ENCODE results near the gene ZNF609.
"Not testable (repeated sequence)": the region's sequence is repeated elsewhere in the genome, so short reads cannot be mapped to it uniquely, and the experiment has no call there.

The ZNF609 gene

DNA sequence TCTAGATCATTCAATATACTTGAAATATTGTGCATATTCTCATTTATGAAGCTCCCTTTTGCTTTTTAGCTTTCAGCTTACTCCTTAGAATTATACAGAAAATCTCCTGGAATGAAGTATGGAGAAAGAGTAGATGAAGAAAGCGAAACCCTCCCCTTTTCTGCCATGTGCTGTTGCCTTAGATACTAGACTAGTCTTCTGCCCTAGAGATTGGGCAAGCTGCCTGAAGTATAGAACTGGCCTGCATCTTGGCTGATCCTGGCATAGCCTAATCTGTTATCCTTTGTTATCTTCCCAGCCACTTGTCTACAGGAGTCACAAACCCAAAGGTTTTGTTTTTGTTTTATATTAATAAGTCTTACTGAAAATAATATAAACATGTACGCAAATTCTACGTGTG is 176.2 kb downstream of the ZNF609 start:
- no peak for DNase-seq (ENCODE audit: low read depth, low spot score)
- no peak overlapping the region for H3K27ac ChIP-seq

DNA sequence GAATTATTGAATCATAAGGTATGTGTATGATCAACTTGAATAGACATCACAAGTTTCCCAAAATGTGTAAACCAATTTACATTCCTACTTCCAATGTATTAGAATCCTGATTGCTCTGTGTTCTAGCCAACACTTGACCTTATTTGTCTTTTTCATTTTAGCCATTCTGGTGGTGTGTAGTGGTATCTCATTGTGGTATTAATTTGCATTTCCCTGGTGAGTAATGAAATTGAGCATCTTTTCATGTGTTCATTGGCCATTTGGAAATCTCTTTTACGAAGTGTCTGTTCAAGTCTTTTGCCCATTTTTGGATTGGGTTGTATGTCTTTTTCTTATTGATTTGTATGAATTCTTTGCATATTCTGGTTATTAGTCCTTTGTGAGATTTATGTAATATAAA is 177.0 kb downstream of the ZNF609 start:
- DNase-seq (ENCODE audit: low read depth, low spot score) = no peak

DNA sequence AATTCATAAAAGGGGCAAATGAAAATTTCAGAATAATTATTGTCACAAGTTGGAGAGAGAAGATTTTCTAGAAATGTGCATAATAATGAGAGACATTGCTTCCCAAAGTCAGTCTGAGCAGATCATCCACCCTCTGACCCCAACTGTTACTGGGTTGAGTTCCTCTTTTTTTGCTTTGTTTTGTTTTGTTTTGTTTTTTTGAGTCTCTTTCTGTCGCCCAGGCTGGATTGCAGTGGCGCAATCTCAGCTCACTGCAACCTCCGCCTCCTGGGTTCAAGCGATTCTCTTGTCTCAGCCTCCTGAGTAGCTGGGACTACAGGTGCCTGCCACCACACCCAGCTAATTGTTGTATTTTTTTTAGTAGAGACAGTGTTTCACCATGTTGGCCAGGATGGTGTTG is 179.4 kb downstream of the ZNF609 start:
- not testable (repeated sequence) for DNase-seq (ENCODE audit: low read depth, low spot score); H3K27ac ChIP-seq

More for the DNA sequence above, 177.0 kb downstream of the ZNF609 start:
- no peak overlapping the region for H3K27ac ChIP-seq

DNA sequence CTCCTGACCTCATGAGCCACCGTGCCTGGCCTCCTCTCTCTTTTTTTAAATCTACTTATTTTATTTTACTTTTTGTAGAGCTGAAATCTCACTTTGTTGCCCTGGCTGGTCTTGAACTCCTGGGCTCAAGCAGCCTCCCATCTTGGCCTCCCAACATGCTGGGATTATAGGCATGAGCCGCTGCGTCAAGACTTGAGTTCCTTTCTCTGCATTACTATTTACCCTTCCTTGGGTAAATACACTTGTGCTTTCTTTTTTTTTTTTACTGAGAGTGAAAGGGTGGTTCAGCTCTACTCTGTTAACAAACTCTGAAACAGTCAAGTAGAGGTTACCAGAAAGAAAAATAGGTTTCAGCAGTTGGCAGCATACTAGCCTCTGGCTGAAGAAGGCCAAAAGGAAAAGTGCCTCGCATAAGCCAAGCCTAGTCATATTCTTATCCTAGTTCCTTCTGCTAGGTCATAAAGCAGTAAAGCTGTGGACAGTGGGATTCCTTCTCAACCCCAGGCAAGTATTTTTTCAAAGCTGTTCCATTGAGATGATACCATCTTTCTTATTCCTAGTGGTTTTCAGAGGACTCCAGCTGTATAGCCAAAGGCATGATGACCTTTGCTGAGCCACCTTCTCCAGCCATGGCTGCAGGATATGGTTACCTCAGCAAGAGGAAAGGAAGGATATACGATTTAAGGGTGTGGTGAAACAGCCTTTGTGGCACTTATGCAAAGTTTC is 179.9 kb downstream of the ZNF609 start:
- DNase-seq (ENCODE audit: low read depth, low spot score) = no peak
- H3K27ac ChIP-seq = no peak overlapping the region

DNA sequence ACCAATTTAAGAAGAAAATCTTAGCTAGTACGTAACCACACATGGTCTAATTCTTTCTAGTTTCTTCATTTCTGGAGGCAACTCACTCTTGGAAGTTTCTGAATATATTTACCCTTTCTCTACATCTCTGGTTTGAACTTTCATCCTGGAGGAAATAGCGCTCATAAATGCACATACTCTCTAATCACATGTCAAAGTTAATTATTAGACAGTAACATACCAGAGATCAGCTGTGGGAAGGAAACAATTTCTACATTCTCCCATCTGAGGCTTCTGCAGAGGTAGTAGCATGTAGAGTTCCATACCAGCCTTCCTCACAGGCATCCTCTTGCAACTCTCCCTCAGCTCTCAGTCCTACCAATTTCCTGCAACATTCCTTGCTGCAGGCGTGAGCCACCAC is 182.5 kb downstream of the ZNF609 start:
- no peak overlapping the region for H3K27ac ChIP-seq
- no peak for DNase-seq (ENCODE audit: low read depth, low spot score)

DNA sequence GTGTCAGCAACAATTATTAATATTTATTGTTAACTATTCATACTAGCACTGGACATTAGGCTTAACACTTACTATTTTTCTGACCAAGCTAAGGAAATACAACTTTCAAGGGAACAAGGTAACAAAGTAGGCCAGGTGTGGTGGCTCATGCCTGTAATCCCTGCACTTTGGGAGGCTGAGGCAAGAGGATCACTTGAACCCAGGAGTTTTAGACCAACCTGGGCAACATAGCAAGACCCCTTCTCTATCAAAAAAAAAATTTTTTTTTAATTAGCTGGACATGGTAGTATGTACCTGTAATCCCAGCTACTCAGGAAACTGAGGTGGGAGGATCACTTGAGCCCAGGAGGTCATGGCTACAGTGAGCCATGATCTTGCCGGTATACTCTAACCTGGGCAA is 183.3 kb downstream of the ZNF609 start:
- H3K27ac ChIP-seq = no peak overlapping the region
- DNase-seq (ENCODE audit: low read depth, low spot score) = no peak

DNA sequence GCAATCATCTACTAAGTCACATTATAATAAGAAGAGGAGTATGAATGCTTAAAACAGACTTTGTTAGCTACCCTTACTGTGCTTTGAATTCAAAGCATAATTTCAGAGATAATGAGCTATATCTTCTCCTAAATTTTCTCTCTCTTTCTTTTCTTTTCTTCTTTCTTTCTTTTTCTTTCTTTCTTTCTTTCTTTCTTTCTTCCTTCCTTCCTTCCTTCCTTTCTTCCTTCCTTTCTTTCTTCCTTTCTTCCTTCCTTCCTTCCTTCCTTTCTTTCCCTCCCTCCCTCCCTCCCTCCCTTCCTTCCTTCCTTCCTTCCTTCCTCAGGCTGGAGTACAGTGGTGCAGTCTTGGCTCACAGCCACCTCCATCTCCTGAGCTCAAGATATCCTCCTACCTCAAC is 184.4 kb downstream of the ZNF609 start:
- H3K27ac ChIP-seq; DNase-seq (ENCODE audit: low read depth, low spot score): not testable (repeated sequence)

DNA sequence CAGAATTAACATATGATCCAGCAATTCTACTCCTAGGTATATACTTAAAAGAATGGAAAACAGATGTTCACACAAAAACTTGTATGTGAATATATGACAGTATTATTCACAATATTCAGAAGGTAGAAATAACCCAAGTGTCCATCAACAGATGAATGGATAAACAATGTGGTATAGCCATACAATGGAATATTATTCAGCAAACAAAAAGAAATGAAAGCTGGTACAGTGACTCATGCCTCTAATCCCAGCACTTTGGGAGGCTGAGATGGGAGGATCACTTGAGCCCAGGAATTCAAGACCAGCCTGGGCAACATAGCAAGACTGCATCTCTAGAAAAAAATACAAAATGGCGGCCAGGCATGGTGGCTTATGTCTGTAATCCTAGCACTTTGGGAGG is 185.6 kb downstream of the ZNF609 start:
- DNase-seq (ENCODE audit: low read depth, low spot score) = no peak
- H3K27ac ChIP-seq = no peak overlapping the region

DNA sequence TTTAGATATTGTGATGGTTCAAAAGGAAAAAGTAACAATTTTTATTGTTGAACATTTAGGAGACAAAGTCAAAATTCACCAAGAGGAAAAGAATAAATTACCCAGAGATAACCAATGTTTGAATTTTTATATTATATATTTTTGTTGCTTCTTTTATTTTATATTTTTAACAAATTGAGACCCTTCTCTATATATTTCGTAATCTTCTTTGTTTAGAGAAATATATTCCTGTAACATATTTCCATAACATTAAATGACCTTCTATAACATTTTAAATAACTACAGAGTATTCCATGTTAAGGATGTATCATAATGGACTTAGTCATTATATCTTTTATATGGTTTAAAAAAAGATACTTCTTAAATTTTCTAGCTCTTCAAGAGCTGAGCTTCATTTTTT is 187.0 kb downstream of the ZNF609 start:
- DNase-seq (ENCODE audit: low read depth, low spot score) = no peak
- no peak overlapping the region for H3K27ac ChIP-seq

DNA sequence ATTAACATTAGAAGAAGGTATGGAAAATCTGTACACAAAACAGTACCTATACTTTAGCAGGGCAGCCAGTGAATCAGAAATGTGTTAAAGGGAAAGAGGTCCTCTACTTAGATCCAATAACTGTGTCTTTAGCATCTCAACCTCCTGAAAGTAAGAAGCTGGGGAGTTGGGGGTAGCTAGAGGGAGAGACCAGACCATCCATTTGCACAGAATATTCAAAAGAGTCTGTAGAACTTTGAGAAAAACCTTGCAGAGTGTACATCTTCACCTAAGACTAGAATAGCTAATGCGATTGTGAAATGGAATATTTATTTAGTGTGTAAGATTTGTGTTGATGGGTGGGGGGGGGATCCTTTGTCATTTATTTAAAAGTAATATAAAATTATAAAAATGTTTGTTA is 190.2 kb downstream of the ZNF609 start:
- DNase-seq (ENCODE audit: low read depth, low spot score) = no peak
- H3K27ac ChIP-seq = no peak overlapping the region

DNA sequence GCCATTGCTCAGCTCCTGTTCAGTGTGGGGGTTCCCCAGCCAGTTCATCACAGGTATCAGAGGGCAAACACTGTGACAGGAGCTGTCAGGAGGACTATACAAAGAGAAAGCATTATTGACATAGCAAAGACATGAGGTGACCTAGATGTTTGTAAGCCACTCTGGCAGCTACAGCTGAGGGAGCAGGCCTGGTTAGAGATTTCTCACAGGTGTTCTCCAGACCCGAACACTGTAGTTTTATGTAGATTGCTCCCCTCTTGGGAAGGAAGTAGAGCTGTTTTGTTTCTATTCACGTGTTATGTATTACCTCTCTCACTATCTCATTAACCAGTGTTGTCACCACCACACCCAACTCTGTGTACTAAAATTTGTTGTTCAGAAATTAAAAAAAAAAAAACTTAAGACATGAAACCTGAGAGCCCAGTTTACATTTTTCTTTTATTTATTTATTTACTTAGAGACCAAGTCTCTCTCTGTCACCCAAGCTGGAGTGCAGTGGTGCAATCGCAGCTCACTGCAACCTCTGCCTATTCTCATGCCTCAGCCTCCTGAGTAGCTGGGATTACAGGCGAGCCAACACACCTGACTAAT is 191.3 kb downstream of the ZNF609 start:
- H3K27ac ChIP-seq = no peak overlapping the region
- DNase-seq (ENCODE audit: low read depth, low spot score) = no peak

DNA sequence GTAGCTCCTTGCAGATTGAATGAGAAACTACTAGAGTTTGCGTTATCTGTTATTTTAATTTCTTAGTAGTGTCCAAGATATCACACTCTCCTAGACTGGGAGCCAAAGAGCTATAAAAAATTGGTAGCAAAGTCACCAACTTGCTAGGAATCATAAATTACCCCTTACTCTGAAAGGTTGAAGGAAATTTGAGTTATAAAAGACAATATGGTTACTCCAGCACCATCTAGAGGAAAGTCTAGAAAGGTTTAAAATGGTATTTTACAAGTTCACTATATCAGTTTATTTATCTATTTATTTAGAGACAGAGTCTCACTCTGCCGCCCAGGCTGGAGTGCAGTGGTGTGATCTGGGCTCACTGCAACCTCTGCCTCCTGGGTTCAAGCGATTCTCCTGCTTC is 193.4 kb downstream of the ZNF609 start:
- no peak overlapping the region for H3K27ac ChIP-seq
- DNase-seq (ENCODE audit: low read depth, low spot score) = no peak

DNA sequence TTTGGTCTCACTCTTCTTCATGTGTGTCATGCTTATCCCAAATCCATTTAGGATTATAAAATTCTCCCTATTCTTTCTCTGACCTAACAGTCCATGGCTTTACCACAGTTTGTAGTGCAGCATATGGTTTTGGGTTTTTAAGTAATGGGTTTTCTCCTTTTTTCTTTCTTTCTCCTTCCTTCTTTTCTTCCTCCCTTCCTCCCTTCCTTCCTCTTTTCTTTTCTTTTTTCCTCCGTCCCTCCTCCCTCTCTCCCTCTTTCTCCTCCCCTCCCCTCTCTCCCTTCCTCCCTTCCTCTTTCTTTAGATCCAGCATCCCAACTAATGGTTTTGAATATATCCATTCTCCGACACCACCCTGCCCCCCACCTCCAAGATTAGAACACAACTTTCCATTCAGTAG is 196.1 kb downstream of the ZNF609 start:
- H3K27ac ChIP-seq = no peak overlapping the region
- DNase-seq (ENCODE audit: low read depth, low spot score) = no peak

DNA sequence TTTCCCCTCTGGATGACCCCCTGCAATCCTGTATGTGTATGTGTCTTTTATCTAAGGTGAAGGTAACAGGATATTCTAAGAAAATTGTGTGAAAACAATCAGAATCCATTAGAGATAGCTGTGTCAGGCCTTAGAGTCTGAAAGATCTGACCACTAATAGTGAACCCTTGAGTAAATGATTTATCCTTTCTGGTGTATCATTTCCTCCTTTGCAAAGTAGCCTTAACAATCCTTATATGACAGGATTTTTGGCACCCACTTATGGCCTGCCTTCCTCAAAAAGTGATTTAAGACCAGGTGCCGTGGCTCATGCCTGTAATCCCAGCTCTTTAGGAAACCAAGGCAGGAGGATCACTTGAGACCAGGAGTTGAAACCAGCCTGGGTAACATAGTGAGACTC is 204.8 kb downstream of the ZNF609 start:
- DNase-seq (ENCODE audit: low read depth, low spot score) = no peak
- H3K27ac ChIP-seq = no peak overlapping the region

DNA sequence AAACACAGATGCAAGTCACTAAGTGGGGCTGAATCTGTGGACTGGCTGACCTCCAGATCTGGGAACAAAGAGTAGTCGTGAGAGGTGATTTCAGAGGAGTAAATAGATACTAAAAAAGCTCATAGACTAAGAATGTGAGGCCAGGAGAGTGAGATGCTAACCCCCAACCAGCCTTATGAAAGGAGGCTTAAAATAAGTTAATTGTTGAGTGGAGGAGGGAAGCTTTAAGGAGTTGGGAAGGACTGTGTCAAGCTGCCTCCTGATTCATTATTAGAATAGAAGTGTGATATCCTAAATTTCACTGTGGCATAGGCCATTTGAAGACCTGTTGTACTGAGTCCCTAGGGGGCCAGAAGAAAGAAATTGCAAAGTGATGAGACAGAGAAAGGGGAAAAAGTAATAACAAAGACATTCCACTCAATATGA is 207.4 kb downstream of the ZNF609 start:
- no peak overlapping the region for H3K27ac ChIP-seq
- no peak for DNase-seq (ENCODE audit: low read depth, low spot score)

DNA sequence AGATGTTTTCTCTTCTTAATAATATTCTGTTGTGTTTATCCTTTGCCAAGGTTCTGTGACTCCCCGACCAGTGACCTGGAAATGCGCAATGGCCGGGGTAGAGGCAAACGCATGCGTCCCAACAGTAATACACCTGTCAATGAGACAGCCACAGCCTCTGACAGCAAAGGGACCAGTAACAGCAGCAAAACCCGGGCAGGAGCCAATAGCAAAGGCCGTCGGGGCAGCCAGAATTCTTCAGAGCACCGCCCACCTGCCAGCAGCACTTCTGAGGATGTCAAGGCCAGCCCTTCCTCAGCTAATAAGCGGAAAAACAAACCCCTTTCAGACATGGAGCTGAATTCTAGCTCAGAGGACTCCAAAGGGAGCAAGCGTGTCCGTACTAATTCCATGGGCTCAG is 213.5 kb downstream of the ZNF609 start:
- no peak for DNase-seq (ENCODE audit: low read depth, low spot score)
- no peak overlapping the region for H3K27ac ChIP-seq

DNA sequence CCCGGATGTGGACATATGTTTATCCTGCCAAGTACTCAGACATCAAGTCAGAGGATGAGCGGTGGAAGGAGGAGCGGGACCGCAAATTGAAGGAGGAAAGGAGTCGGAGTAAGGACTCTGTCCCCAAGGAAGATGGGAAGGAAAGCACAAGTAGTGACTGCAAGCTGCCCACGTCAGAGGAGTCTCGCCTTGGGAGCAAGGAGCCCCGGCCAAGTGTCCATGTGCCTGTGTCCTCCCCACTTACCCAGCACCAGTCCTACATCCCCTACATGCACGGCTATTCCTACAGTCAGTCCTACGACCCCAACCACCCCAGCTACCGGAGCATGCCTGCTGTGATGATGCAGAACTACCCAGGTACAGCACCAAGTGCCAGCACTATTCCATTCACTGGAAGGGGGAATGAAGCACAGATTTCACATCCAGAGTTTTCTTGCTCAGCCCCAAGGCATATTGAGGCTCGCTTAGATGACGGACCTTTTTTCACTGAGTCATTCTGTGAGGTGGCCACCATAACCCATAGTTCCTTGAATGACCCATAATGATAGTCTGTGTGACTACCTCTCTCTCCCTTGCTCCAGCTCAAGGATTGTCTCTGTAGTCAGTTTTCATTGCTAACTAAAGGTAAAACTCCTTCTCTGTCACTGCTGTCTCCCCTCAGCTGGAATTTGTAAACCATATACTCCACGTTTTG is 217.9 kb downstream of the ZNF609 start:
- DNase-seq (ENCODE audit: low read depth, low spot score) = no peak
- H3K27ac ChIP-seq = peak overlapping the region; percentile 20

DNA sequence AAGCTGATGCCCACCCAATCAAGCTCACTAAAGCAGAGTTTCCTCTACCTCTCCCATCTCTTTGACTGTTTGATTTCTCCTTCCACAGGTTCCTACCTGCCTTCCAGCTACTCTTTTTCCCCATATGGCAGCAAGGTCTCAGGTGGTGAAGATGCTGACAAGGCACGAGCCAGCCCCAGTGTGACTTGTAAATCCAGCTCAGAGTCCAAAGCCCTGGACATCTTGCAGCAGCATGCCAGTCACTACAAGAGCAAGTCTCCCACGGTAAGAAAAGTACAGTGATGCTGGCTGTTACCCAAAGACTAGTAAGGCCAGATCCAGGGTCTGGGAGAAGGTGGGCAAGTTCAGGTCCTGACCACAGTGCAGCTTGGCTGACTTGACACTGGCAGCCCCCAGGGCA is 219.7 kb downstream of the ZNF609 start:
- no peak overlapping the region for H3K27ac ChIP-seq
- no peak for DNase-seq (ENCODE audit: low read depth, low spot score)

DNA sequence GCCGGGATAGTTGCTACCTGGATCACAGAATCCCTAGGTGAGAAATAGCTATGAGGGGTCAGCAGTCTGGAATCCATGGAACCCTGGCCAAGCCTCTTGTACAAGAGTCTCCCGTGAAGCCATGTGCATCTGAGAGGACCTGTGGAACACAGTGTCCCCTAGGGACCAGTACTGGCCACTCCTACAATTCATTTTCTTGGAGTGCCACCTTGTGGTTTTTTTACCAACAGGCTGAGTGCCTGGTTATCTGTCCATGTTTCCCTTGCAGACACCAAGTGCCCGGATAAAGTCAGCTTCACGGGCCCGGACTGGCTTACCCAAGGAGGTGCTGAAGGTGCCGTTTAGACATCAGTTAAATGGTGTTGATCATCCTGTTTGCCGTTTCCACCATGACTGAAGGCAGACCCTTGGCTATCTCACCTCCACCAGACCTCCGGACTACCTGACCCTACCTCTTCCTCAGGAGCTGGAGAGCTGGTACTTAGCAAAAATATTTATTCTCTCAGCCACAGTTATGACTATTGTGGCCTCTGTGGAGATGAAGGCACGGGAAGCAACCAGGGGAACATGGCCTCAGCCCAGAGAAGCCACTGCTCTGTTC is 221.1 kb downstream of the ZNF609 start:
- no peak overlapping the region for H3K27ac ChIP-seq
- no peak for DNase-seq (ENCODE audit: low read depth, low spot score)

DNA sequence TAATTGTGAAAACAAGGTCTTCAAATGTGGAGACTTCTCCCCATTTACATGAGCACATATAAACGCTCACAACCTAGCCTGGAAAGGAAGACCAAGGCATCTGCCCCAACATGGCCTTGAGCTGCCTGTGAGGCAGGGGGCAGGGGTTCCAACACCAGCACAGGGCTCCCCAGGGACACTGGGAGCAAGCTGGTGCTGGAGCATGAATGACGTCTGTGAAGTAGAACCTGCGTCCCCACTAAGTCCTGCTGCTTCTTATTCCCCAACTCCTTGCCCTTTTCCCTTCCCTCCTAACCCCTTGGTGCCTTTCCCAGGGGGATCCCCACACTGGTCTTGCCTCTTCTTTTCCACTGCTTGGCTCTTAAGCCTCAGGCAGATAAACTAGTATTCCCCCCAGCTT is 221.9 kb downstream of the ZNF609 start:
- no peak overlapping the region for H3K27ac ChIP-seq
- no peak for DNase-seq (ENCODE audit: low read depth, low spot score)

DNA sequence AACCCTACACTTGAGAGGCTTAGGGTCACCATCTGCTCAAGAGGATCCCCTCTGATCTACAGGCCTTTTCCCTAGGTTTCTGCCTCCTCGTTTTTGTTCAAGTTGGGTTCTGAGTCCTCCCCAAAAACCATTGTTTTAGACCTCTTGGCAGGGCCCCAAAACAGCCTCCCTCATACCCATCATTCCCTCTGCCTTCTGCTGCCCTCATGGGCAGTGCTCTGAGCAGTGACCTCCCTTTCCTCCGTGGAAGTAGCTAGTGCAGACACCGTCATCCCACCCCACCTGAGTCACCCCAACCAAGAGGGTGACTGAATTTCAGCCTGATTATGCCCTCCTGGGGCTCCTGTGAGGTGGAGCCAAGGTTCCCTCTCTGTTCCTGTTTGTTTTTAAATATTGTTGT is 223.0 kb downstream of the ZNF609 start:
- no peak for DNase-seq (ENCODE audit: low read depth, low spot score)

More for the DNA sequence above, 223.0 kb downstream of the ZNF609 start:
- no peak overlapping the region for H3K27ac ChIP-seq
